Cortex of kidney (tissue), 1 donor: ENCODE measurements around the gene EXD3.

Experiments
- DNase-seq: peaks from one replicate; lab custom pipeline; 2025; lab: John Stamatoyannopoulos, UW

The EXD3 gene

GRCh38 chr9:137294681-137295237, 128.2 kb downstream of the EXD3 start:
- no peak for DNase-seq

GRCh38 chr9:137294091-137294680, 128.8 kb downstream of the EXD3 start:
- no peak for DNase-seq

- no peak for DNase-seq
Observed at GRCh38 chr9:137293482-137294090, 129.4 kb downstream of the EXD3 start.

DNA sequence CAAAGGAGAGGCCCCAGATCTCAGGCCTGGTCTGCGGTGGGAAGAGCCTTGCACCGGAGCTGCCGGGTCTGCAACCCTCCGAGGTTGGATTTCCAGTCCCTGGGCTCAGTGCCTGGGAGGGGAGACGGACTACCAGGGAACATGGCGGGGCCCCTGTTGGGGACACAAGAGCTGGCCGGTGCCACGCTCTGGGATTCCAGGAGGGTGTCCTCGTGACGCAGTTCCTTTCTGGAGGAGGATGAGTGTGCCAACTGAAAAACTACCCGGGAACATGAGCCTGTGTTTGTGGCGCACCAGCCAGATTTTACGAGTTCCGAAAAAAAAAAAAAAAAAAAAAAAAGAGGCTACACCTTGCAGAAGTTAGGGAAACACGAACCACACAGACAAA, 129.9 kb downstream of the EXD3 start:
- no peak for DNase-seq

DNA sequence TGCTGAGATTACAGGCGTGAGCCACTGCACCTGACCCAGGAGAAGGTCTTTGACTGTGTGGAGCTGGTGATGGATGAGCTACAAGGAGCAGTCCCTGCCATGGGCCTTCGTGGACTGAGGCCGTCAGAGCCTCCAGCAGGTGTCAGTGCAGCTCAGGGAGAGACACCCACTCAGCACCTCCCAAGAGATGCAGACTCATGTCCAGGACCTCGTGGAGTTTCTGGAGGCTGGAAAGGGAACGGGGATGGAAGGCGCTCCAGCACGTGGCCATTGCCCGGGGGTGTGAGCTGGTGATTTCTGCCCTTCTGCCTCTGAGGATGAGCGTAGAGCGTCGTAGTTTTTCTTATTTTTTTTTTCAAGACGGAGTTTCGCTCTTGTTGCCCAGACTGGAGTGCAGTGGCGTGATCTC, 136.0 kb downstream of the EXD3 start:
- no peak for DNase-seq

GRCh38 chr9:137281345-137282116, 141.4 kb downstream of the EXD3 start:
- no peak for DNase-seq

GRCh38 chr9:137280474-137281344, 142.3 kb downstream of the EXD3 start:
- DNase-seq, result no peak

- no peak for DNase-seq
Observed at GRCh38 chr9:137279741-137280473, 143.1 kb downstream of the EXD3 start.

GRCh38 chr9:137278721-137279711, 143.9 kb downstream of the EXD3 start:
- no peak for DNase-seq

DNA sequence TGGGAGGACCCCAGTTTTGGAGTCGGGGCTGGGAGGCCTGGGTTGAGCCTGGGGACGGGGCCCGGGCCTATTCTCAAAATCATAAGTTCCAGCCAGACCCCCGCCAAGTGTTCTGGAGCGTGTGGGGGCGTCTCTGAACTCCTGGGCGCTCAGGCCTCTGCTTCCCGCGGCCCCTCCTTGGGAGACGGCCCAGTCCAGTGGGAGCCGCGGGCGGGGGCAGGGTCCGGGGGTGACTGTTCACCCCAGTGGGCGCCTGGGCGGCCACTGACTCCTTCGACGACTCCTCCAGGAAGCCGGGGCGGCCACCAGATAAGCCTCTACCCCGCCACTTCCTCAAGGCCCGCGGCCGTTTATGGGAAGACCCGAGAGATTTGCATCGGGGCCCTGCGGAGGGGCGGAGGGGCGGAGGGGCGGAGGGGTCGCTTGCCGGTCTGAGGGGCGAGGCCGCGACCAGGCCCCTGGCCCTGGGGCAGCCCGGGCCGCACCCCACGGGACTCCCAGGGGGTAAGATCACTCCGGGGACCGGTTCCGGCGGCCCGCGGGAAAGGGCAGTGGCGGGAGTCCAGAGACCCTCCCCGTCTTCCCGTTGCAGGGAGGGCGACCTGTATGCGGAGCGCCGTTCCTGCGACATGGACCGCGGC, 144.8 kb downstream of the EXD3 start:
- no peak for DNase-seq

GRCh38 chr9:137277329-137278041, 145.5 kb downstream of the EXD3 start, which contains the start of gene TOR4A:
TOR4A (plus strand) TSS chr9:137277726; CDS start chr9:137278690, 964 bp downstream.
- DNase-seq, result no peak

DNA sequence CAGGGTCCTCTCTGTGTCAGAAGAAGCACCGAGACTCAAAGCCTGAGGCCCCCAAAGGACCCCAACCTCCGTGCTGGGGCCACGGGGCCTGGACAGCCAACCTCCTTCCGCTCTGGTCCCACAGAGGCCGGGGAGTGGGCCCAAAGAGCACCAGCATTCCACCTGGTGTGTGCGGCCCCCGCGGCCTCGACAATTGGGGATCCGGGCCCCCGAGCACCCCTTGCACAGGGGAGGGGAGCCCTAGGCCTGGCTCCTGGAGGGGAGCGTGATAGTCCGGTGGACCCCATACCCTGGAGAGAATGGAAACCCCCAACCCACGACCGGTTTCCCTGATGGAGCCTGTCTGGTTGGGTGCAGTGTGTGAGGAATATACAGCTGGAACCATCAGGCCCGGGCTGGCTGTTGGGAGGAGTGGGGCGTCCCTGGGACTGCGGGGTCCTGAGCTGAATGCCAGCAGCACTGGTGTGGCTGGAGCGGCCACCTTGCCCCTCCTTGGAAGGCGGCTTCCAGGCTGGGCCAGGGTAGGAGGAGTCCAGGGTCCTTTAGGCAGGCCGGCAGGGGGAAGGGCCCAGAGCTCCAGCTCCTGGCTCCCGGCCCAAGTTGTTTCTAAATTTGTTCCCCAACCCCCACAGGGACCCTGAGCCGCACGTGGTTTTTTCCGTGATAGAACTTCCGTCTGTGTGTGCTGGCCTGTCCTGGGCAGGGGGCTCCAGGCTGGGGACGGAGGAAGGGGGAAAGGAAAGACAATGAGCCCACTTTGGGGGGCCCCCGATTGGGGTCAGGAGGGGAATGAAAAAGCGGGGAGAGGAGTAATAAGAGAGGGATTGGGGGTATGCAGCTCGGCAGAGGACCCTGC, 146.3 kb downstream of the EXD3 start:
- DNase-seq, result no peak

DNA sequence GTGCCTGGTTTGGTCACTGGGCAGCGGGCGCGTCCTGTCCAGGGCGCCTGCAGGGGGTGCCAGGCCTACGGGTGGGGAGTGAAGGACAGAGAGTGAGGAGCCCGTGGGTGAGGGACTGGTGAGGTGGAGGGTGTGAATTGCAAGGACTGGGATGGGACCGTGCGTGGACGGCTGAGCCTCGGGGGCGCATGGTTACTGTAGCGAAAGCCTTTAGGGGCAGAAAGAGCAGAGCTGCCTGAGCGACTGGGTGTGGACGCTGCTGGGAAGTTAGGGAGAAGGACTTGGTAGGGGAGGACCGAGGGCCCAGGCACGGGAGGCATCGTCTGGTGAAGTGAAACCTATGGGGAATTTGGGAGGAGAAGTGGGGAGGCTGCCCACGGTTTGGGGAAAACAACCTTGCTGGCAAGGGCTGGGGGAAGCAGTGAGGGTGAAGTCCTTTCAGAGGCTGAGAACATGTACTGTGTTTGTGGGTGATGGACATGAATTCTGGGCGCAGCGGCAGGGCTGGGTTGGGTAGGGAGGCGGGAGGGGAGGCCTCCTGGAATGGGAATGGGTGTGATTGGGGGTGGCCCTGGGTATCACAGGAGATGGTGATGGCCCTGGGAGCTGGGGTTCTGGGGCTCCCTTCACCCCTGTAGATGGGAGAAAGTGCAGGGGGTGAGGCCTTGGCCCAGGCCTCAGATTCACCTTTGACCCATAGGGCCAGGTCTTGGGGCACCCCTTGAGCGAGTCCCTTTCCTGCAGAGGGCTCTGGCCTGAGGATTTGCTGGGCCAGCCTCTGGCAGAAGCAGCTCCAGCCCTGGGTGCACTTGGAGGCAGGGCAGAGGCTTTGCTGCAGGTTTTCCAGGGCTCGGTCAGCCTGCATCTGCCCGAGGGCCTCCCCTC, 147.1 kb downstream of the EXD3 start:
- DNase-seq, result no peak

DNA sequence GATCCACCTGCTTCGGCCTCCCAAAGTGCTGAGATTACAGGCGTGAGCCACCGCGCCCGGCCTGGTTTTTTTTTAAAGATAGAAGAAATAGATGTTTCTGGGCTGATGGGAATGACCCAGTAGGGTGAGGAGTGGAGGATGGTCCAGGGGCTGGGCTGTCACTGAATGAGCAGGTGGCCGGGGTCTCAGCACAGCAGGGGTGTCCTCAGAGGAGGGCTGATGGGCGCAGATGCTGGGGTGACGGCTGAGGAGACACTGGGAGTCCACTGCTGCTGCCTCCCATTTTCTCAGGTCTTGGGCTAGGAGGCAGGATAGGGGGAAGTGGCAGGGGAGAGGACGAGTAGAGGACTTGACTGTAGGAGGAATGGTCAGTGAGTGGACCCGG, 147.8 kb downstream of the EXD3 start:
- DNase-seq, result no peak

DNA sequence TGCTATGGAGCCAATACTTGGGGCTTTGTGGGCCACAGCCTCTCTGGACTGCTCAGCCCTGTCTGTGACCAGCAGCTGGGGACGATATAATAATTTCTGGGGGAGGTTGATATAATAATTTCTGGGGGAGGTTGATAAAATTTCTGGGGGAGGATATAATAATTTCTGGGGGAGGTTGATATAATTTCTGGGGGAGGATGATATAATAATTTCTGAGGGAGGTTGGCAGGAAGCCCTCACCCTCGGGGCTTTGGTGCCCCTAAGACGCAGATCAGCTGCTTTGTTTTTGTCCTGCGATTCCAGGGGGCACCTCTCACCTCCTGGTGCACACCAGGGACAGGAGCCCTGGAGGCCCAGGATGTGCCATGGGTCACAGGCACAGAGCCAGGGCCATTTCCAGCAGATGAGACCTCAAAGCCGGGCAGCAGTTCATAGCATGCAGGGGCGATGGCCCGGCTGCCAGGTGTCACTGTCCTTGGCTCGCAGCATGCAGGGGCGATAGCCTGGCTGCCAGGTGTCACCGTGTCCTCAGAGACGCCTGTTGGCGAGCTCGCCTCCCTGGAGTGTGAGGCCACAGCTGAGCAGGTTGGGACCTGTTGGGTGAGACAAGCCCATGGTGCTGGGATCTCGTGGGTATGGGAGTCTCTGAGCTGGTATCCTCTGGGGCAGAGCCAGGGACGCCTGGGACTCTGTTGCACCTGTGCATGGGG, 149.2 kb downstream of the EXD3 start:
- DNase-seq, result no peak

DNA sequence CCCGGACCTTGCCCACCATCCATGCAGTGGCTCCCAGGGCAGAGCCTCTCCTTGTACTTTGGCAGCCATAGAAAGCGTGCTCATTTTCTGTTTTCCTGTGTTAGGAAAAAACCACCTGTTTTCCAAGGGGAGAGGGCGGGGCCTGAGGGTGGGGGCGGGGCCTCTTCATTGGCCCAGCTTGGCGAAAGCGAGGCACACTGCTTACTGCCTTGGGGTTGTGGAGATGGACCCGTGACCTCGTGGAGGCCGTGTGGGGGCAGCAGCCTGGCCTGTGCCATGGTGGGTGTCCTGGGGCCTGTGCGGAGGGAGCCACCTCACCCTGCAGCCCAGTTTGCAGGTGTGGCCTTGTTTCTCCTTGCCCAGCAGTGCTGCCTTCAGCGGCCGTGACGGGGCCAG, 149.9 kb downstream of the EXD3 start:
- no peak for DNase-seq
